GM12801 (cell line): ENCODE results near the gene KHSRP.

Source experiments
- CTCF ChIP-seq: IDR thresholded peaks from one replicate; pipeline ENCODE4 v1.5.1; 2011; ENCODE audit warnings: control low read depth; ENCODE audit not compliant: insufficient read length; ENCODE audit errors: extremely low read depth

Gene KHSRP

GRCh38 chr19:6424939-6425731 lies 524 bp upstream of the KHSRP start:
- no peak for TF ChIP-seq CTCF

GRCh38 chr19:6423499-6424194 lies 964 bp downstream of the KHSRP start:
- no peak for TF ChIP-seq CTCF

GRCh38 chr19:6421075-6422014 lies 3.3 kb downstream of the KHSRP start:
- TF ChIP-seq CTCF, result no peak

- TF ChIP-seq CTCF, result no peak
These were observed 6.1 kb downstream of the KHSRP start for GRCh38 chr19:6418562-6418932.

GRCh38 chr19:6417713-6418561 lies 6.7 kb downstream of the KHSRP start:
- no peak for TF ChIP-seq CTCF

- no peak for TF ChIP-seq CTCF
These were observed 7.8 kb downstream of the KHSRP start for GRCh38 chr19:6416658-6417405.
